HG02571 (cell line): ENCODE data around the gene ATF5.

Experiments used
- ATAC-seq: cut with Tn5 transposase; IDR thresholded peaks from one replicate; pipeline ENCODE4 v1.9.1; 2021; ENCODE audit warnings: mild to moderate bottlenecking, moderate library complexity; ENCODE audit not compliant: unreplicated experiment

ATF5 gene

DNA sequence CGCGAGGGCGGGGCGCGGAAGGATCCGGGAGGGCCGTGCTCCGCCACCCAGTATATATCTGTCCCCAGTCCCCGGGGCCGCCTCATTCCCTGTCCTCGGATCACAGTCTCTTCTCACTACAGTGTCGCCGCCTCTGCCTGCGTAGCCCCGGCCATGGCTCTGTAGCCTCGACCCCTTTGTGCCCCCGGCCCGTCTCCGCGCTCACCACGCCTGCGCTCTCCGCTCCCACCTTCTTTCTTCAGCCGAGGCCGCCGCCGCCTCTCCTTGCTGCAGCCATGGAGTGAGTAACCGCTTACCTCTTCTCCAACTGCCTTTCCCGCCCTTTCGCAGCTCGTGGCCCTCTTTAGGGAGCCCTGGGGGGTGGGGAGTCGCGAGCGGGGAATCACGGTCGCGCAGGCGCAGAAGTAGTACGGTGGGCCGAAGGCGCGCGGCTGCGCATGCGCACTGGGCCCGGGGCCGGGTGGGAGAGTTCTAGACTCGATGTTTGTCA is at the start of gene ATF5, which contains the start of gene NUP62:
ATF5 (plus strand) TSS at position 85 of the 490 bp plus-strand sequence. CDS start 1,646 bp downstream, outside the sequence.
NUP62 (minus strand) TSS at position 384 of the 490 bp plus-strand sequence. CDS start 19,697 bp downstream, outside the sequence.
- ATAC-seq, result peak; percentile 35

DNA sequence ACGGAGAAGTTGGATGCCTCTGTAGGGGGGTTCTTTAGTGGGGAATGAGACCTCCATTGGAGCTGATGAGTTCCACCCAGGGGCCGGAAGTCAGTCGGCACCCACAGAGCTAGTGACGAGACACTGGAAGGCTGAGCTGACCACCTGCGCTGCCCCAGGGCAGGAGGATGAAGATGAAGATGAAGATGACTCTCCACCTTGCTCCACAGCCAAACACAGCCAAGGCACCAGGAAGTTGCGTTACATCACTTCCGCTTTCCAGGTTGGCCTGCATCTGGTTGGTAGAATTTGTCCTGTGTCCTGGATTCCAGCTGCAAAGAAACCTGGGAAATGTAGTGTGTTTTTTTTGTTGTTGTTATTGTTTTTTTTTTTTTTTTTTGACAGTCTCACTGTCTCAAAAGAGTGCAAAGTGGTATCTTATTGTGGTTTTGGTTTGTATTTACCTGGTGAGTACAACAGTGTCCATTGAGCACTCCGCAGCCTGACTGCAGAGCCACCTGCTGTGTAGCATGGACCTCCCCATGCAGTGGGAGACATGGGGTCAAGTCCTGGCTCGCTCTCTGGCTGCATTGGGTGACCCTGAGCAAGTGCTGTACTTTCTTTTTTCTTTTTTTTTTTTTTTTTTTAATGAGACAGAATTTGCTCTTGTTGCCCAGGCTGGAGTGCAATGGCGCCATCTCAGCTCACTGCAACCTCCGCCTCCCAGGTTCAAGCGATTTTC is 49.6 kb upstream of the ATF5 start:
- no peak for ATAC-seq

DNA sequence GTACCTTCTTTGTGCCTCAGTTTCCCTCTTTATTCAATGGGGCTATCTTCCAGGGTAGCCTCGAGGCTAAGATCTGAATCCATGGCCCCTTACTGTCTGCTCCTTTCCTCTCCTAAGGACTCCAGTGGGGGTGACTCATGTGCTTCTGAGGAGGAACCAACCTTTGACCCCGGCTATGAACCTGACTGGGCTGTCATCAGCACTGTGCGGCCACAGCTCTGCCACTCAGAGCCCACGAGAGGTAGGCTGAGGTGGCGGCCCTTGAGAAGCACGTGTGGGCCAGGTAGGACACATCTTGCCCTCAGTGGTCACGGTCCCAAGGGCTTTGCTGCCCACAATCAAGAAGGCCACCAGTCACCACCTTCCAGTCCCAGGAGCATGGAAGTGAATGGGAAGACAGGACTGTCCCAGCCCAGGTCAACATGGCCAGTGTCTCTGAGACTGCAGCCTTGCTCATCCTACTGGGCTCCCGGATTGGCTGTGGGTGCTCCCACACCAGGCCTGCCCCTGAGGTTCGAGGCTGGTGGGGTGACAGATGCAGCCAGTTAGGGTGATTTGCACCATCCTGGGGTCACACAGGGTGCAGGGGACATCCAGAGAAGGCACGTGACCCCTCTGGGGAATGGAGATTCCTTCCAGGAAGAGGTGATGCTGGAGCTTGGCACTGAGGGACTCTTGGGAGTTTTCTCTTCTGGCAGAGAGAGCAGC is 48.7 kb upstream of the ATF5 start:
- ATAC-seq, result no peak

GRCh38 chr19:49881186-49881585 is 47.8 kb upstream of the ATF5 start:
- no peak for ATAC-seq

DNA sequence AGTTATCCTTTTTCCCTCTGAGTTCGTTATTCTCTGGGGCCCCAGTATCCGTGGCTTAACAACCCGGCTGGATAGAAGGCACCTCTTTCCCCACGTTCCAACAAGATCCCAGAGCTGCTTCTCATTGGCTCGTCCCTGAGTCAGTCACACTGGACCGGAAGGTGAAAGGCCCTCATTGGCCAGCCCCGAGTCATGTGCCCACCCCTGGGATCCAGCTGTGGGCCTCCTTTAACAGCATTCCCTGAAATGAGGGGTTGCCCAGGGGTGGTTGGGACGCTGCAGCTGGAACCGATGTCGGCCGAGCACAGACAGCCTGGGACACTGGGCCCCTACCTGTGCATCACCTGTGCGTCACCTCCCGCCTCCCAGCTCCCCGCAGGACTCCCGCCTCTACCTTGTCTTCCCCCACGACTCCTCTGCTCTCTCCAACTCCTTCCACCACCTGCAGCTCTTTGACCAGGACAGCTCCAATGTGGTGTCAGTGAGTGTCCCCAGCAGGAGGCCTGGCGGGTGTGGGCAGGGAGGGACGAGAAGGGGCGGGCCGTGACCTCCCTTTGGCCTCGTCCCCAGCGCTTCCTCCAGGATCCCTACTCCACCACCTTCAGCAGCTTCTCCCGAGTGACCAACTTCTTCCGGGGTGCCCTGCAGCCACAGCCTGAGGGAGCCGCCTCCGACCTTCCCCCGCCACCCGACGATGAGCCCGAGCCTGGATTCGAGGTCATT is 47.2 kb upstream of the ATF5 start:
- ATAC-seq, result no peak

GRCh38 chr19:49882643-49883042 is 46.4 kb upstream of the ATF5 start:
- no peak for ATAC-seq

GRCh38 chr19:49883094-49883493 is 45.9 kb upstream of the ATF5 start:
- ATAC-seq, result no peak

GRCh38 chr19:49884109-49884508 is 44.9 kb upstream of the ATF5 start:
- no peak for ATAC-seq

- no peak for ATAC-seq
Observed at GRCh38 chr19:49884760-49885159, 44.2 kb upstream of the ATF5 start.

- no peak for ATAC-seq
Observed at GRCh38 chr19:49887037-49887664, 41.9 kb upstream of the ATF5 start.

GRCh38 chr19:49887665-49888509 is 41.1 kb upstream of the ATF5 start:
- no peak for ATAC-seq

GRCh38 chr19:49888510-49888824 is 40.5 kb upstream of the ATF5 start:
- no peak for ATAC-seq

- ATAC-seq, result no peak
Observed at GRCh38 chr19:49889038-49889686, 39.8 kb upstream of the ATF5 start.

DNA sequence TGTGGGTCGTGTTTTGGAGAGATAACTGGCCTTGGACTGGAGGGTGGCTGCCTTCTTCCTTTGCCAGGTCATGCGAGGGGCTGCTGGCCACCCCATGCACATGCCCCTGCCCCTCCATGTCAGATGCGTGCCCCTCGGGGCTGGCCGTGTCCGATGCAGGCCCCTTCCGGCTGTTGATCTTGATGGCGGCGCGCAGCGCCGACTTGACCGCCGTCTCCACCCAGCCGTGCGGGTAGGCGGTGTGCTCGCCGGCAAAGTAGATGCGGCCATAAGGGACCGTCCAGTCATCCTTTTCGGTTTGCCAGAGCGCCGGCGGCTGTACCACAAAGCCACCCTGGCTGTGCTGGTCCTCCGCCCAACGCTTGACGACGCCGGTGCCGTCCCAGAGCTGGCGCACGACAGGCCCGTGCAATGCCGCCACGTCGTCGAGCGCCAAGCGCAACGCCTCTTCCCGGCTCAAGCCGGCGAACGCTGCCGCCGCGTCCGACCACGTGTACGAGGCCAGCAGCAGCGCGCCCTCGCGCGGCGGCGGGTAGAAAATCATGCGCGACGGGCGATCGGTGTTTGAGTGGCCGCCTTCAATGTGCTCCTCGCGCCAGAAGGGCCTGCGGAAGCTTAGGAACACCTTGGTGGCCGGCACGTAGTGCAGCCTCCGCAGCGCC is 39.2 kb upstream of the ATF5 start:
- no peak for ATAC-seq

GRCh38 chr19:49890349-49891311 is 38.4 kb upstream of the ATF5 start:
- no peak for ATAC-seq

DNA sequence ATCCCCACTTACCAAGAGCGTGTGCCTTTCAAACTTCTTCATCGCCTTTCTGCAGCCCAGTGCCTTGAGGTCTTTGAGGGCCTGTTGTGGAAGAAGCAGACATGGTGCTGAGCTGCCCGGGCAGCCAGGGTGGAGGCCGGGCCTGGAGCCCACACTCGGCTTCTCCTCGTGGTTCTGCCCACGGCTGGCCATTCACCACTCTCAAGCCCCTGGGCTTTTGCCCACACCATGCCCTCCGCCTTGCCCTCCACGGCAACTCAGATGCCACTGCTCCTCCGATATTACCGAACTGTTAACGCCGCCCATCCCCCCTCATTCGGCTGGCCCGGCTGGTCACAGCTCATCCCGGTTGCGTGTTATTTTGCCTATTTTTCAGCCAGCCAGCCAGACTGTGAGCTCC is 37.6 kb upstream of the ATF5 start:
- no peak for ATAC-seq

DNA sequence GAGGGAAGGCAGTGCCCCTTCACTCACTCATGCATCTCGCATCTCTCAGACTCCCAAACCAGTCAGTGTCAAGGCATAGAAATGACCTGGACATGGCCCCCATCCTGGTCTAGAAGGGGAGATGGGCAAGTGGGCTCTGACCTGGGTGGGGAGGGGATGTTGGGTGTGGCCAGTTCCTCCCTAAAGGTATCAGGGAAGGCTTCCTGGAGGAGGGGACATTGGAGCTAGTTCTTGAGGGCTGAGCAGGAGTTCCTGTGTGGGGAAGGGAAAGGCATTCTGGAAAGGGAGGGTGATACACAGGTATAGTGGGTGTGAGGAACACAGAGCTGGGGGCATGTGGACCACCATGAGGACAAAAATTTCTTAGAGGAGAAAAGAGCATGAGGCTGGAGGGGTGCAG is 36.3 kb upstream of the ATF5 start:
- no peak for ATAC-seq

GRCh38 chr19:49894011-49894664 is 34.9 kb upstream of the ATF5 start:
- ATAC-seq, result no peak
